ENCODE data around the gene GNB1. TPM values are rescaled to one million over a fixed set of nuclear protein-coding genes. Genes with fewer than 3 reads are reported as not detected.
A peak's percentile ranks its signal among the peaks of the same experiment; 100 is the strongest.

GNB1 gene
- polyA plus RNA-seq, 3 donors = 41.9 to 357 (median 111) TPM

GRCh38 chr1:1759456-1760344 lies 131.2 kb downstream of the GNB1 start:
- Histone ChIP-seq H2AFZ (ENCODE audit: insufficient read depth, low read depth, low read length, poor library complexity, severe bottlenecking) (no peak overlapping the region), H3K9me3 (replicated peaks in 1 of 2; ENCODE audit: control insufficient read depth in 1 of 2, insufficient read depth in 1 of 2, low read length in 2 of 2) (no peaks in the 10 kb centered on the region), H3K4me2 (replicated peaks; ENCODE audit: extremely low read depth, low read length, poor library complexity, severe bottlenecking) (no peak overlapping the region), H3K27me3 (ENCODE audit: control insufficient read depth in 2 of 2, insufficient read depth in 2 of 2, low read length in 2 of 2) (no peaks in the 10 kb centered on the region), H3K9ac (ENCODE audit: insufficient read depth, low read length, poor library complexity, severe bottlenecking) (no peak overlapping the region), H3K4me1 (ENCODE audit: control insufficient read depth in 1 of 2, insufficient read depth in 2 of 2, low read length in 2 of 2) (peaks cover 12 to 18% of the 10 kb centered on the region in 2 donors), H3K4me3 (replicated peaks in 1 of 3; ENCODE audit: low read depth in 2 of 3, low read length in 3 of 3) (no peak overlapping the region), H4K20me1 (ENCODE audit: insufficient read depth, low read length) (peaks cover 100% of the 10 kb centered on the region), H3K79me2 (ENCODE audit: insufficient read depth, low read length) (peaks cover 95% of the 10 kb centered on the region), H3K27ac (ENCODE audit: low read depth in 1 of 2, low read length in 2 of 2) (no peak overlapping the region), H3K36me3 (replicated peaks in 1 of 2; ENCODE audit: control insufficient read depth in 1 of 2, insufficient read depth in 2 of 2, low read length in 2 of 2) (peaks cover 95 to 98% of the 10 kb centered on the region in 2 donors)
- intact Hi-C loops (cut with micrococcal nuclease) = loop anchor here in 1 of 2 donors (5.0 kb wide), 1 partner anchor 148 kb away; no protein-coding TSS in a partner anchor
- Mint-ChIP-seq H3K4me1 (peaks cover 21% of the 10 kb centered on the region), H3K27me3 (ENCODE audit: low read depth in 3 of 3) (peaks cover 0 to 3% (median 0%) of the 10 kb centered on the region in 3 donors), H3K27ac (peak overlapping the region in 5 of 7 donors; percentile 26 to 81 (median 59)), H3K4me3 (no peak overlapping the region), H3K36me3 (peaks cover 83 to 98% of the 10 kb centered on the region in 2 donors), H3K9me3 (no peaks in the 10 kb centered on the region)
- no peak for DNase-seq
- no peak for TF ChIP-seq CTCF (IDR thresholded peaks at IDR 0.05)
- WGBS (ENCODE audit: insufficient coverage) = 93% methylated on average over 35 of the region's 37 CpGs

DNA sequence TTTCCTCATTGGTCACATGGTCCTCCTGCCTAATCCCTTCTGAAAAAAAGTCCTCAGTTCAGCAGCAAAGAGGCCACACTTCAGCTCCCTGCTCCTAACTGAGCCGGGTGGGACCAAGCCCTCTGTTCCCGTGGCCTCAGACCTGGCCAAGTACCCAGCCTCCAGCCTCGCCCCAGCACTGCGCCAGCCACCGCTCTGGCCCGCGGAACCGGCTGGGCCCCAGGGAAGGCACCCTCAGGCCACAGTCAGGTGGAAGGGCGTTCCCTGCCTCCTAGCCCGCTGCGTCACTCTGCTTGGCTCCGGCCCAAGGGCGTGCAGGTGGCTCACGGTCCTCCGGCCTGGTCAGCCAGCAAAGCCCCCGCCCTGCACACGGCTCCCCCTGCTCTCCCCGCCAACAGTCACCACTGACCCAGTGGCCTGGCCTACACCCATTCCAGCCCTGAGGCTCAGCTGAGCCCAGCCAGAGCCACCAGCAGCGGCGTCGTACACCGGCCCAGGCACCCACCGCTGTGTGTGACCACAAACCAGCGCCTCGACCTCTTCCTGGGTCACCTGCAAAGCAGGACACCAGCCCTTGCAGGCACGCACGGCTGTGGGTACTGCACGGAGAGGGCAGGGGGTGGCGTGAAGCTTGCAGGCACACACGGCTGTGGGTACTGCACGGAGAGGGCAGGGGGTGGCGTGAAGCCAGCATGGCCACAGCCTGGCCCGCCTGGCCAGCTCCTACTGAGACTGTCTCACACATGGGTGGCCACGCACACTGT lies 132.0 kb downstream of the GNB1 start:
- peaks cover 88% of the 10 kb centered on the region for H3K79me2 ChIP-seq (ENCODE audit: insufficient read depth, low read length)
- H3K4me2 ChIP-seq (replicated peaks; ENCODE audit: extremely low read depth, low read length, poor library complexity, severe bottlenecking) = no peak overlapping the region
- no peak overlapping the region for H3K4me3 ChIP-seq (replicated peaks in 1 of 3; ENCODE audit: low read depth in 2 of 3, low read length in 3 of 3)
- Mint-ChIP-seq H3K4me1 (peaks cover 13% of the 10 kb centered on the region), H3K27ac (peak overlapping the region in 6 of 7 donors; percentile 42 to 86 (median 68)), H3K9me3 (no peaks in the 10 kb centered on the region), H3K4me3 (no peak overlapping the region), H3K27me3 (ENCODE audit: low read depth in 3 of 3) (peaks cover 0 to 3% (median 0%) of the 10 kb centered on the region in 3 donors), H3K36me3 (peaks cover 80 to 98% of the 10 kb centered on the region in 2 donors)
- peak overlapping the region in 1 of 2 donors; percentile 59 for H3K27ac ChIP-seq (ENCODE audit: low read depth in 1 of 2, low read length in 2 of 2)
- H3K4me1 ChIP-seq (ENCODE audit: control insufficient read depth in 1 of 2, insufficient read depth in 2 of 2, low read length in 2 of 2) = peaks cover 4 to 10% of the 10 kb centered on the region in 2 donors
- no peak overlapping the region for H2AFZ ChIP-seq (ENCODE audit: insufficient read depth, low read depth, low read length, poor library complexity, severe bottlenecking)
- intact Hi-C loops (cut with micrococcal nuclease) = no loop called here
- DNase-seq = no peak
- peaks cover 96 to 100% of the 10 kb centered on the region in 2 donors for H3K36me3 ChIP-seq (replicated peaks in 1 of 2; ENCODE audit: control insufficient read depth in 1 of 2, insufficient read depth in 2 of 2, low read length in 2 of 2)
- peaks cover 100% of the 10 kb centered on the region for H4K20me1 ChIP-seq (ENCODE audit: insufficient read depth, low read length)
- no peaks in the 10 kb centered on the region for H3K9me3 ChIP-seq (replicated peaks in 1 of 2; ENCODE audit: control insufficient read depth in 1 of 2, insufficient read depth in 1 of 2, low read length in 2 of 2)
- WGBS (ENCODE audit: insufficient coverage) = 68% methylated on average over 33 of the region's 34 CpGs
- no peak overlapping the region for H3K9ac ChIP-seq (ENCODE audit: insufficient read depth, low read length, poor library complexity, severe bottlenecking)
- H3K27me3 ChIP-seq (ENCODE audit: control insufficient read depth in 2 of 2, insufficient read depth in 2 of 2, low read length in 2 of 2) = no peaks in the 10 kb centered on the region
- TF ChIP-seq CTCF (IDR thresholded peaks at IDR 0.05) = no peak
